DMS79 (cell line): ENCODE results near the gene DNAH2.

ENCODE experiments used
- DNase-seq: peaks from one replicate; lab custom pipeline; 2025; lab: John Stamatoyannopoulos, UW

The DNAH2 gene

DNA sequence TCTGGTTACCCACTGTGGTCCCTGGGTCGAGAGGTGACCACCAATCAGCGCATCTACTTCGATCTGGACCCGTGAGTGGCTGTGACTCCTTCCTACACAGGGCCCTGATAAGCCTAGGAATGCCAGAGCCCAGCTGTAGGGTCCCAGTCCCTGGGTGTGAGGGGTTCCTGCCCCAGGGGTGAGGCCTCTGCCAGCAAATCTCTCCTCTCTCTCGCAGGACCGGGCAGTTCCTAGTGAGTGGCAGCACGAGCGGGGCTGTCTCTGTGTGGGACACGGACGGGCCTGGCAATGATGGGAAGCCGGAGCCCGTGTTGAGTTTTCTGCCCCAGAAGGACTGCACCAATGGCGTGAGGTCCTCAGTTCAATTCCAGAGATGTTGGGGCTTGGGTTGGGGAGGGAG, 14.8 kb upstream of the DNAH2 start:
- DNase-seq: no peak

DNA sequence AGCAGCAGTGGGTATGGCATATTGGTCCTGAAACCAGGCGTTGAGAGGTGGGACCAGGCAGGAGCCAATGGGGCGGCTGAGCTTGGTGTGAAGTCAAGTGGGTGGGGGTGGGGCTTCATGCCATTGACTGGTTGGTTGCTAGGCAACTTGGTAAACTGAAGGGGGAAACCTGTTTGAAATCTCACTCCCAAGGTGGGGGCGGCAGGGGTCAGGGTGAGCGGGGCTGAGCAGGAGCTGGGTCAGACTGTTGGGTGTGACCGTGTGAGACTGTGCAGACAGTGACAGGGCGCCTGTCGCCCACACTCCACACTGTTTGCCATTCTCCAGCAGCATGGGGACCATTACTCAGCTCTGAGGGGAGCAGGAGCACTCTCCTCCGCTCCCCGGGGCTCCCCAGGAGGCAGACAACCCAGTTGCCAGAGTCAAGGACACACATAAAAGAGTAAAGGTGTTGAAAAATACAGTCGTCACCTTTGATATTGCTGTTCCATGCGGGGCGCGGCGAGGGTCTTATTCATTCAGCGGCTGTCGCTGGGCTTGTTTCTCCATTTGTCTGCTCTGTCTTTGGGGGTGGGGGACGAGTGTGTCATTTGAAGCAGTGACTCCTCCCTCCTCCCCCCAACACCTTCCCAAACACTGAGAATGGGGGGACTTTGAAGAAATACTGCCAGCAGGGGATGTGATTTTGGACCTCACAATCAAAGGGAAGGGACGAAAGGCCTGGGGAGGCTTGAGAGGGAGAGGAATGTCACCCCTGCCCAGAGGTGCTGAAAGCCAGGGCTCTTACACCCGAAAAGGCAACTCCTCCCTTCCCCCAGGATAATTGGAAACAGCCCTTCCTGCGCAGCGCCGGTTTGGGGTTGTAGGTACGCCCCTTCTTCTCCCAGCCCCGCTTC, 13.7 kb upstream of the DNAH2 start:
- peak; percentile 65 for DNase-seq

DNA sequence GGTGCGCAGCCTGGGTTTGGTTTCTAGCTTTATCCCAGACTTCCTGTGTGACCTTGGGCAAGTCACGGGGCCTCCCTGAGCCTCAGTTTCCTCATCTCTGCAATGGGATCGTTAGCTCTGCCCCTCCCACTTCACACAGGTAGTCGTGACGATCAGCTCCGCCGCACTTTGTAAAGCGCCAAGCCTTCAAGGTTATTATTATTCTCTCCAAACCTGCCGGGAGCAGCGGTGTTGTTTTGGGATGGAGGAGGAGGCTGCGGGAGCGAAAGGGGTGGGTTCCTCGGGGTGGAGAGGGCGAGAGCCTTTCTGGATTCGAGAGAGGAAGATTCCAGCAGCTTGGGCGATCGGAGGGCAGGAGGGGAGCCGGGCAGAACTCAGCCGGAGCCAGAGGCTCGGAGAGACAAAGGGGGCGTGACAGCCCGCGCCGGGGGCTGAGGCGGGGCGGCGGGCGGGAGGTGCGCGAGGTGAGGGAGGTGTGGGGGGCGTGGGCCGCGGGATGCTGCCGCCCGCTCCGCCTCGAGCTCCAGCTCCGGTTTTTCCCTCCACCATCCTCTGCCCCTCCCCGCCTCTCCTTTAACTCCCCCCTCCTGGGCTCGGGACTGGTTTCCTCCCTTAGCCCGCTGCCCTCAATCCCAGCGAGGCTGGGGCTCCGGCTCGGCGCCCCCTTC, 12.8 kb upstream of the DNAH2 start, which contains the start of gene EFNB3:
Gene EFNB3, plus strand, starts transcription at position 602 of the 668 bp plus-strand sequence. CDS start 397 bp downstream, outside the sequence.
- peak; percentile 33 for DNase-seq

DNA sequence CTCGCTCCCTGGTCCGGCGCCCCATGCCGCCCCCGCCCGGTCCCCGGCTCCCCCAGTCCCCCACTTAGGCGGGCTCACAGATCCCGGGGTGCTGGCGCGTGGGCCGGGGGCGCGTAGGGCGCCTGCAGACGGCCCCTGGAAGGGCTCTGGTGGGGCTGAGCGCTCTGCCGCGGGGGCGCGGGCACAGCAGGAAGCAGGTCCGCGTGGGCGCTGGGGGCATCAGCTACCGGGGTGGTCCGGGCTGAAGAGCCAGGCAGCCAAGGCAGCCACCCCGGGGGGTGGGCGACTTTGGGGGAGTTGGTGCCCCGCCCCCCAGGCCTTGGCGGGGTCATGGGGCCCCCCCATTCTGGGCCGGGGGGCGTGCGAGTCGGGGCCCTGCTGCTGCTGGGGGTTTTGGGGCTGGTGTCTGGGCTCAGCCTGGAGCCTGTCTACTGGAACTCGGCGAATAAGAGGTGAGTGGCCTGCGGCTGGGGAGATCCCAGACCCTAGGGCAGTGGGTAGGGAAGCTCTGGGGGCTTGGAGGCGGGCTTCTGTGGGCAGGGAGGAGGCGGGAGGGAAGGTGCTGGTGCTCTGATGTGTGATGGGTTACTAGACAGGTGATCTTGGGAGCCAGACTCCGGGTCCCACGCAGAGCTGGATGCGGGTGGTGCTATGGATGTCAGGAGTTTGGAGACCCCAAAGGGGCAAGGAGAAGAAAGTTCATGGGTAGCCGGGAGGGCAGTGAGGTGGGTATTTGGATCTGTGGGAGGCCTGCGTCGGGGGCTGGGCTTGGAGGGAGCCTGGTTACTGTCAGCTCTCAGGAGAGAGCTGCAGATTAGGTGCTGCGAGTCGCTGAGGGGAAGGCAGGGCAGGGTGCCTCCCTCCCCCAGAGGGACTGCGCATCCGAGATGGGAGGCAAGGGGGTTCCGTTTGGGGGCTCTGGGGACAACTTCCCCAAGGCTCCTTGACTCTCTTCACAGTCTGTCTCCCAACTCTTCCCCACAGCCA, 12.0 kb upstream of the DNAH2 start:
- DNase-seq: no peak

DNA sequence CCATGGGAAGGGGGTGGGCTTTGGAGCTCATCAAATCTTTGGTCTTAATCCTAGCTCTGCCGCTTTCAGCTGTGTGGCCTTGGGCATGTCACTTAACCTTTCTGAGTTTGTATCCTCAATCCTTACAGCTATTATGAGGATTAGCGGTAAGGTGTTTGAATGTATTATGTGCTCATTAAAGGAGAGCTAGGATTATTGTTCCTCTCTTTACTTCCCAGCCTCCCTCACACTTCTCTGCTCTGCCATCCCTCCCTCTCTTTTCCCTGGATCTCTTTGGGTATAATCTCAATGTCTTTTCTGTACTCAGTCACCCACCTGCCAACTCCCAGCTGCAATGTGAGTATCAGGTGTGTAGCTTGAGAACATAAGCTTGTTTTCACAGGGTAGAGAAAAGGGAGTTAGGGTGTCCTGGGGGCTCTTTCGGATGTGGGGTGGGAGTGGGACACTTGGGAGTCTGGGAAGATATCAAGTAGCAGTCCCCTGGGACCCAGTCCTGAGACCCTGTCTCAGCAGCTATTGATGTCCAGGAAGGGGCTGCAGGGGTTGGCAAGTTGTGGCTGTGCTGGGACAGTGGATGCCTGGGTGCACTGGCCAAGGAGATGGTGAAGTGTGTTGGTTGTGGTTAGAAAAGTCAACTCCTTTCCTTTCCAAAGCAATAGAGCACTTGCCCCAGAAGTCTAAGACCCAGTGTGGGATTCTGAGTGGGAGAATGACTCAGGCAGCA, 10.8 kb upstream of the DNAH2 start:
- no peak for DNase-seq

DNA sequence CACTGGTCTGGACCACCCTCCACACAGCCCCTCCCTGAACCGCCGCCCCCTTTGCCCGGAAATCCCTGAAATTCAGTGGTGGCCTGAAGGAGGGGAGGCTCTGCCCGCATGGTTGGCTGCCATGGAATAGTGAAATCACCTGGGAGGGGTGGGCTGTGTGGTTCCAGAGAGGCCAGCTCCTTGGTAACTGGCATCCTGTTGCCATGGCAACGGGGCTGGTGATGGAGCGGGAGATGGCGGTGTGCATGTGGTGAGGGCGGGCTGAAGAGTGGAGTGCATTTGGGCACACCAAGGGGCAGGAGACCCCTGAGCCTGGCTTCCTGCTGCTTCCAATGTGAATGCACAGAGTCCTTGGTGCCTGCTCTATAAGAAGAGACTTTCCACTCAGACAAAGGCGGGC, 10.1 kb upstream of the DNAH2 start:
- peak; percentile 10 for DNase-seq

DNA sequence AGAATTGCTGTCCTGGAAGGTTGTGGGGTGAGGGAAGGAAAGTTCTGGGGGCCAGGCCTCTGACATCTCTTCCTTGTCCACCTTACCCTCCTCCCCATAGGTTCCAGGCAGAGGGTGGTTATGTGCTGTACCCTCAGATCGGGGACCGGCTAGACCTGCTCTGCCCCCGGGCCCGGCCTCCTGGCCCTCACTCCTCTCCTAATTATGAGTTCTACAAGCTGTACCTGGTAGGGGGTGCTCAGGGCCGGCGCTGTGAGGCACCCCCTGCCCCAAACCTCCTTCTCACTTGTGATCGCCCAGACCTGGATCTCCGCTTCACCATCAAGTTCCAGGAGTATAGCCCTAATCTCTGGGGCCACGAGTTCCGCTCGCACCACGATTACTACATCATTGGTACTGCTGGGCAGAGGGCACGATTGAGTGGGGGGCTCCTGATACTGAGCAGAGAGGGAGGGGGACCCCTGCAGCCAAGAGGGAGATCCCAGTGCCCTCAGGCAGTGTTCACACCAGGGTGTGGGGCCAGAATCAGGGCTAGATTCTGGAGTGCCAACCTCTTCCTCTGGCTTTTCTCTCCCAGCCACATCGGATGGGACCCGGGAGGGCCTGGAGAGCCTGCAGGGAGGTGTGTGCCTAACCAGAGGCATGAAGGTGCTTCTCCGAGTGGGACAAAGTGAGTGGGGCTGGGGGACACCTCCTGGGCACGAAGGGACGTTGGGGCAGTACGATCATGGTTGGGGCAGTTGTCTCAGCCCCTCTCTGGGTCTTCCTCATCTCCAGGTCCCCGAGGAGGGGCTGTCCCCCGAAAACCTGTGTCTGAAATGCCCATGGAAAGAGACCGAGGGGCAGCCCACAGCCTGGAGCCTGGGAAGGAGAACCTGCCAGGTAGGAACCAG, 9.4 kb upstream of the DNAH2 start:
- DNase-seq: no peak

DNA sequence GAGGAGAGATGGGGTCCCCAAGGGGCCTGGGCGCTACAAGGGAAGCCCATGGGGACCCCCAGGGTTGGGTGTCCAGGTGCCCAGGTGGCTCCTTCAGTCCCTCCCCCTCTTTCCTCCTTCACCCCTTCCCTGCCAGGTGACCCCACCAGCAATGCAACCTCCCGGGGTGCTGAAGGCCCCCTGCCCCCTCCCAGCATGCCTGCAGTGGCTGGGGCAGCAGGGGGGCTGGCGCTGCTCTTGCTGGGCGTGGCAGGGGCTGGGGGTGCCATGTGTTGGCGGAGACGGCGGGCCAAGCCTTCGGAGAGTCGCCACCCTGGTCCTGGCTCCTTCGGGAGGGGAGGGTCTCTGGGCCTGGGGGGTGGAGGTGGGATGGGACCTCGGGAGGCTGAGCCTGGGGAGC, 8.5 kb upstream of the DNAH2 start:
- DNase-seq: no peak

DNA sequence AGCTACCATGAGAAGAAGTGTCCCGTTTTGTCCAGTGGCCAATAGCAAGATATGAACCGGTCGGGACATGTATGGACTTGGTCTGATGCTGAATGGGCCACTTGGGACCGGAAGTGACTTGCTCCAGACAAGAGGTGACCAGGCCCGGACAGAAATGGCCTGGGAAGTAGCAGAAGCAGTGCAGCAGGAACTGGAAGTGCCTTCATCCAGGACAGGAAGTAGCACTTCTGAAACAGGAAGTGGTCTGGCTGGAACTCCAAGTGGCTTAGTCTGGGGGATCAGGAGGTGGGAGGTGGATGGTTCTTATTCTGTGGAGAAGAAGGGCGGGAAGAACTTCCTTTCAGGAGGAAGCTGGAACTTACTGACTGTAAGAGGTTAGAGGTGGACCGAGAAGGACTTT, 7.2 kb upstream of the DNAH2 start:
- no peak for DNase-seq

DNA sequence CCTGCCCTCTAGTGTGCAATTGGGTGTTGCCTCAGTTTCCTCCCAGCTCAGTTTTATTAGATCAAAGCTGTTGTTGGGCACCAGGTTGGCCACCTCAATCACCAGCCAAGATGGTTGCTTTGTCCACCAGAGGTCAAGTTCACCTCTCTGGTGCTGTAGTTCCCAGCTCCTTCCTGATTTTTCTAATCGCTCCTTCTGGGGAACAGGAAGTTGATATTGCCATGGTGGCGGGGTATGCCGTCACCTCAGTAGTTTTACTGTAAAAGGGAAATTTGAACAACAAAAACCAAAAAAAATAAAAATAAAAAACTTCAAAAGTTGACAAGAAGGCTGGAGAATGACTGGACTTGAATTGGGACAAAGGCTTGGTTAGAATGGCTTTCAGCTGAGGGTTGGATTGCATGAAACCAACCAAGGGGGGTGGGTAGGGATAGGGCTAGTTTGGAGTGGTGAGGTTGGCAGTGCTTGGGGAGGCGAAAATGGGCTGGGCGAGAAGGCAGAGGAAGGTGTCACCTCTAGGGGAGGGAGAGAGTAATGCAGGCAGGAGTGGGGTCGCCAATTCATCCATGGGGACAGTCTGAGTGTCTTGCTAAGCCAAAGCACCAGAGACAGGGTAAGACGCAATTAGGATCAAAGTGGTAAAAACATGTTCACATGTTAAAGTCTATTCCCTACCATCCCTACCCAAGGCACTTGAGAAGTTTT, 6.3 kb upstream of the DNAH2 start:
- DNase-seq: no peak

DNA sequence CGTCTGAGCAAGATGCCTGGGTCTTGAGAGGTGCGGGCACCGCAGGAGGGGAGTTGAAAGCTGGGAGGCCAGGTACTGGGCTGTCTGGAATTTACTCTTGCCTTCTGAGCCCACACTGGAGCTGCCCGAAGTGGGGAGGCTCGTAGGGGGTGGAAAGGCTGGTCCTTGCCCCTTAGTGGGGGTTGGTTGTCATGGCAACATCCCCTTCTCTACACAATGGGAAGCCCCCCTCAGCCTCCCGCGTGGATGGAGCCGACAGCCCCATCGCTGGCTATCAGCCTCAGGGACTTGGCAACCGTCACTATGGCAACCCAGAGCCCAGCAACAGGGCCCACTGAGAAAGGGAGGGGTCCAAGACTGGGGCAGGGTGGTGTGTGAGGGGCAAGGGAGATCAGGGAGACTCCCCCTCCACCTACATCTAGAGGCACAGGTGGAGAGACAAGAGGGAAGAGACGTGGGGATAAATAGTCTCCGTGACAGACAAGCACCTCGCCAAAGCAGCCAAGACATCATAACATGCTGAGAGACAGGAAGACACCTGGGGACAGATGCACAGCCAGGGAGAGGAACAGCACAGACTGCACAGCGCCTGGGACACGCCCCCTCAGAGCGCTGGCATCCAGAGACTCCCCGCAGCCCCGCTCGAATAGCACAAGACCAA, 5.3 kb upstream of the DNAH2 start:
- DNase-seq: peak; percentile 31

DNA sequence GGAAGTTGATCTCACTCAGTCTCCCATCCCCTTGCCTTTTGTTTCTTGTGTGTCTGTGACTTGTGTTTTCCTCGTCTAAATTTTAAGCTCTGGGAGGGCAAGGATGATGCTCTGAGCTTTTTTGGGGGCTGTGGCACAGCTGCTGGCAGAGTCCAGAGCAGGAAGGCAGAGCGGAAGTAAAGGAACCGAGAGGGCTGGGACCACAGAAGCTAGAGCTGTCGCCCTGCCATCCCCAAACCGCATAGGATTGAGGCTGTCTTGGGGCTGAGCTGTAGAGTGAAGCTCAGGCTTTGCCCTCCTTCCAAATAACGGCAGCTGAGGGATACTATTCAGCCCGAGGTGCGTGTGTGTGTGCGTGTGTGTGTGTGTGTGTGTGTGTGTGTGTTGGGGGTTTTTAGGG, 3.8 kb upstream of the DNAH2 start:
- no peak for DNase-seq

DNA sequence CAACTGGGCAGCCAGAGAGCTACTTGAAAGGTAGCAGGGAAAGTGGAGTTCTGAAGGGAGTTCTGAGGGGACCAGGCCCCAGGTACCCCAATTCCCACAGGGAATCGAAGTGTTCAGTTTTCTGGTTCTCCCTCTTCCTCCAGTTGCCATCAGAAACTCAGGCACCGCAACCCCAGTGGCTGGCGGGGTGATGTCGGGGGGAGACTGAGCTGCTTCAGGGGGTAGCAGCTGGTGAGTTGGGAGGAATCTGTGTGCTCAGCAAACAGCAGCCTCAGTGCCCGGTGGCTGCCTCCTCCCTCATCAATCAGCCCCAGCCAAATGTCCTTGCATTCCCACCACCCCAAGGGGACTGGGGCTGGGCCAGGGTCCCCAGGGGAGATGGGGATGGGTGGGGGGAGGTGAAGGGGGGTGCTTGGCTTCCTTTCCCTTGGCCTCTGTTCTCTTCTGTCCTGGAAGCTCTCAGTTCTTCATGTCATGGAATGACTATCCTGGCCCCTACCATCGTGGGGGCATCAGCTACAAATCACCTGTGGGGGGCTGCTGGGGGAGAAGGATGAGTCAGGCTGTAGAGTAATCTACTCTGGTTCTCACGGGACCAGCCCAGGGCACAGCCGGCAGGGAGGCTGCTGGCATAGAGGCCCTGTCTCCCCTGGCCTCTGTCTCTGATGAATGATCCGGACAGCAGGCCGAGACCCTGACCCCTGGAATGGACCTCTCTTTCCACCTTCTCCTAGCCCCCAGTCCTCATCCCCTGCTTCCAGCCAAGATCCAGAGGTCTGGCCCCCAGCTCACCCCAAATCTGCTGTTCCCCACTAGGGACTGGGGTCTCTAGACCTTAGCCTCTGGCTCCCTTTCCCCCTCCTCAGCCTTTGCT, 2.6 kb upstream of the DNAH2 start:
- DNase-seq: no peak

DNA sequence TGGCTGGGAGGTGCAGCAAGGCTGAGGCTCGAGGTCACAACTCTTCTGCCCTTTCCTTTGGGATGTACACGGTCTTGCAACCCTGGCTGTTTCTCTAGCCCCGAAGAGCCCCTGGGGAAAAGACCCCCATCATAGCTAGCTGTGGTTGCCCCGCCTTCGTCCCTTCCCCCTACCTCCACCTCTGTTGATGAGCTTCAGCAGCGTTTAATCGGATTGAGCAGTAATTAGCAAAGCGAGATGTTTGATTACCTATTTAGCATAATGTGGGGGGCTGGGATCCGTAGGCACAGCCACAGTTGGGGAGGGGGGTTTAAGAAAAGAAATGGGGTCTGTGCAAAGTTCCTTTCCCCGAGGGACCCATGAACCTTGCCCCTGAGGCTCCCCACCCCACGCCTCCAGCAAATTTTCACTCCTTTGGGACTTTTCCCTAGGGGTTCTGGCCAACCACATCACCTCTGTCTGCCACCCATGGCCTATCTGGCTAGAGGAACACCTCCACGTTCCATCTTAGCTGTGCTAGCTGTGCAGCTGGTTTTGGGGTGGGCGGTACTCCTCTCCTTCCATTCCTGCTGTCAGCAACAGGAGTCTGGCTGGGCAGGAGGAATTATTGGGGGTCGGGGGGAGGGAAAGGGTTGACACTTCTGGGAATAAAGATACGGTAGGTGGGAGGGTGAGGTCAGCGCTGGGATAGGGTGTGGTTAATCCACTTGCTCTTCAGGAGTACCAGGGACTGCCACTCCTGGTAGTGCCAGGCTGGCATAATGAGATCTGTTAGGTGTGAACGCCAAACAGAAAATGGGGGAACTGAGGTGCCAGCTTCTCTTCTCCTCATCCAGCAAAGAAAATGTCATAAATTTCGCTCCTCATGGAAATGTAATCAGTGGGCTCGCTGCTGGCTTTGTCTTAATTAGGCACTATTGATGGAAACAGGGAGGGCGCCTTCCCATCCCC, 1.3 kb upstream of the DNAH2 start:
- DNase-seq: no peak

DNA sequence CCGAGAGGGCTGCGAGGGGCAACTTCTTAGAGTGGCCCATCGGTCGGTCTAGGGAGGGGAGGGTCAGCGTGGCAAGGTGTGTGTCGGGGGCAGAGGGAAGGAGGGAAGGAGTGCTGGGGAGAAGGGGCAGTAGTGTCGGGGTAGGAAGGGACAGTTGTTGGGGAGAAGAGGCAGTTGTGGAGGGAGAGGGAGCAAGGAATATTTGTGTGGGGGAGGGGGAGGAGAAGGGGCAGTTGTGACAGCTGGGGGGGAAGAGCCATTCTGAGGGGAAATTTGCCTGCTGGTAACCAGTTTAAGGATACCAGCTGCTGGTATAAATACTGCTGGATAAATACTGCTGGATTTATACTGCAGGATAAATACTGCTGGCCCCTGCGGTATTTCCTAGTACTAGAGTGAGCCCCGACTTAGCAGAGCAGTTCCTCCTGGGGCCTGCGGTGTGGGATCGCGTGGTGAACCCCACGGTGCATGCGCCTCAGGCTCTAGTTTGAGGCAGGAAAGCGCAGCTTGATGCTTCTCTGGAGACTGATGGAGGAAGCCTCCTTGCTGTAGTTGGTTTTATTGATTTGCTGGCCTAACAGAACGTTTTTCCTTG, 309 bp downstream of the DNAH2 start:
- DNase-seq: no peak

DNA sequence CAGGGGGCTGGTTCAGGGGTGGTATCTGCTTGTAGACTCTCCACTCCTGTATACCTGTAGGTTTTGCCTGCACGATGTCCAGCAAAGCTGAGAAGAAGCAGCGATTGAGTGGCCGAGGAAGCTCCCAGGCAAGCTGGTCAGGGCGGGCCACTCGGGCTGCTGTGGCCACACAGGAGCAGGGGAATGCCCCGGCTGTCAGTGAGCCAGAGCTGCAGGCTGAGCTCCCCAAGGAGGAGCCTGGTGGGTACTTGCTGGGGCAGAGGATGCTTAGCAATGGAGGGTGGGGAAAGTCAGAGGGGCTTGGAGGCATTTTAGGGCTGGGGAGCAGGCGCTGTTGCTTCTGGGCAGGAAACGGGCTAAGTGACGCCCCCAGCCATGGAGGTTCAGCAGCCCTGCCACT, 2.1 kb downstream of the DNAH2 start:
- DNase-seq: no peak

DNA sequence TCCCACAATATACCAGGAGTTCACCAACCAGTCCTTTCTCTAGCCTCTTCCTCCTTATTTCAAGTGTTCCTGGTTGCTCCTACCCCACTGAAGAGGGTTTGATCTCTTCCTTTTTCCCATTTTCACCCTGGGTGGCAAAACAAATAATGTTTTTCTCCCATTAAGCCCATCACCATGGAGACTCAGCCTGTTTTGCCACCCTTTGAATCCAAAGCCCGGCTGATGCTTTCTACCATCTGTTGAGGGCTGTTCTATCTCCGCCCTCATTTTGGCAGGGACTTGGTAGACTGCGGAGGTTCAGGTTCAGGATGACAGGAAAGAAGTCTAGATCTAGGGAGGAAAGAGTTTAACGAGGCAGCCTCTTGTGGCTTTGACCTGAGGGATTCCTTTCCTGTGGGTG, 2.6 kb downstream of the DNAH2 start:
- DNase-seq: no peak
